GM15510 (cell line): ENCODE data around the gene RGL3.
A peak's percentile ranks its signal among the peaks of the same experiment; 100 is the strongest.

Experiments used
- POLR2A ChIP-seq: IDR thresholded peaks from 3 replicates; pipeline ENCODE4 v1.6.1; 2011; ENCODE audit warnings: borderline replicate concordance; ENCODE audit not compliant: insufficient read length; ENCODE audit errors: extremely low read depth

The RGL3 gene

DNA sequence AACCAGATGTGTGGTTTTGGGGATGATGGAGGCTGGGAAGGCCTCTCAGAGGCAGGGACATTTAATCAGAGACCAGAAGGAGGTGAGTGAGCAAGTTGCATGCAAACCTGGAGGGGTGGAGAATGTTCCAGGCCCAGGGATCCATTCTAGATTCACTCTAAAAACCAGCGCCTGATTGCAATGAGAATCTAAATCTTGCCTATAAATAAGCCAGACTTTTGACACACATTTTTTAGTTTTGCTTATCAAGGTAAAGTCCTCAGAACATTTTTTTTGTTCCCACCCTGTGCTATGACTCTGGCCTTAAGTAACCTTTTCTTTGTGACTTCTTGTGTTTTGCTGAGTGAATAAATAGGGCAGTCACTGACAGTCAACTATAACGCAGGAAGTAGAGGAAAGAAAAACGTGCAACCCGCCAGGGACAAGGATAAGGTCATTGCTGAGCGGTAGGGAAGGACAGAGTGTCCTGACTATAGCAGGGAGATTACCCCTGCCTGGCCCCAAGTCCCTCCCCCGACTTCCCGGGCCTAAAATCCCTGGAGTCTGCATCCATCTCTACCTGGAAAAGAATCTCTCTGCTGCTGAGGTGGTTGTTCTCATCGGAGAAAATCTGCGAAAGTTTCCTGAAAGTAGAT lies 14.4 kb downstream of the RGL3 start:
- TF ChIP-seq POLR2A, result no peak

DNA sequence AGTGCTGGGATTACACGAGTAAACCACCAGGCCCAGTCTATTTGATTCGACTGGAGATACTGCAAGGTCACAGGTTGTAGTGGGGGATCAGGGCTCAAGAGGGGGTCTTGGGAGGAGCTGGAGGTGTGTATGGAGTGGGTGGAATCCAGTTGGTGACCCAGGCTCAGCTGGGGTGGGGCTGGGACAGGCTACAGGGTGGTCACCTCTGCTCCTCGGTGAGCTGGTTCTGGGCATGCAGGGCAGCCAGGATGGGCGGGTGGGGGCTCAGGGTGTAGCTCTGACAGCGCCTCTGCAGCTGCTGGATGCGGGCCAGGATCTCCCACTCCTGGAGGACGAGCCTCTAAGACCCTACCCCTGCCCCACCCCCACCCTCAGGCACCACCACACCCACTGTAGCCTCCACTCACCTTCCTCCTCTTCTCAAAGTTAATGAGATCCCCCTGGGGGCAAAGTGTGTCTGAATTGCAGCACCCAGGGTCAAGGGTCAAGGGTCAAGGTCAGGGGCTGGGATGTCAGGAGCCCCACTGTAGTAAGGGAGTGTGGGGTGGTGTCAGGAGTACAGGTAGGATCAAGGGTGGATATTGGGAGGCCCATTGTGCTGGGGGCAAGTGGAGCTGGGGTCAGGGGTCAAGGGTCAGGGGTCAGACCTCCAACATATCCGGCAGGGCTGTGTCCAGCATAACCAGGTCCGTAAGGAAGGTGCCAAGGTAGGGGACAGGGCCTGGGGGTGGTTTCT lies 17.1 kb downstream of the RGL3 start:
- no peak for TF ChIP-seq POLR2A

DNA sequence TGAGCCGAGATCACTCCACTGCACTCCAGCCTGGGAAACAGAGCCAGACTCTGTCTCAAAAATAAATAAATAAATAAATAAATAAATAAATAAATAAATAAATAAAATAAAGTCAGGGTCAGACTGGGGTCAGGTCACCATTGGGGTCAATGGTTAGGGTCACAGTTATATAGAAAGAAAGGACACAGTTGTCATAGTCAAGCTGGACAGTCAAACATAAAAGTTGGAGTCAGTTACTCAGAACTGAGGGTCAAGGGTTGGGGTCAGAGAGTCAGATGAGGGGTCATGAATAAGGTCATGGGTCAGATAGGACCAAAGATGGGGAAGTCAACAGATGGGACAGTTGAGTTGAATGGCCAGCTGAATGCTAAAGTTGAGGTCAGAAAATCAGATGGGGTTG lies 18.3 kb downstream of the RGL3 start:
- no peak for TF ChIP-seq POLR2A

DNA sequence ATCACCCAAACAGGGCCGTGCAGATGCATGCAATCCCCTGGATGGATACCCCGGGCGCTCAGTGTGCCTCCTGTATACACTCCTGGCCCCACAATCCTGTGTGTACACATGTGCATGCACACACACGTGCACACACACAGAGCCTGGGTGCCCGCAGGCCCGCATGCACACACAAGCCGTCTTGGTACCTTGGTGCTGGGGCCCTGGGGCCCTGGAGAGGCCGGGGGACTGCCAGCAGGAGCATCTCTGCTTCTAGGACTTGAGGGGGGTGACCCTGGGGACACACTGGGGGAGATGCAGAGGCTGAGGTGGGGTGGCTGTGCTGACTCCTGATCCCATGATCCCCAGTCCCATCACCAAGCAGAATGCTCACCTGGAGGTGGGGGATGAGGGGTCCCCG lies 19.4 kb downstream of the RGL3 start:
- no peak for TF ChIP-seq POLR2A

DNA sequence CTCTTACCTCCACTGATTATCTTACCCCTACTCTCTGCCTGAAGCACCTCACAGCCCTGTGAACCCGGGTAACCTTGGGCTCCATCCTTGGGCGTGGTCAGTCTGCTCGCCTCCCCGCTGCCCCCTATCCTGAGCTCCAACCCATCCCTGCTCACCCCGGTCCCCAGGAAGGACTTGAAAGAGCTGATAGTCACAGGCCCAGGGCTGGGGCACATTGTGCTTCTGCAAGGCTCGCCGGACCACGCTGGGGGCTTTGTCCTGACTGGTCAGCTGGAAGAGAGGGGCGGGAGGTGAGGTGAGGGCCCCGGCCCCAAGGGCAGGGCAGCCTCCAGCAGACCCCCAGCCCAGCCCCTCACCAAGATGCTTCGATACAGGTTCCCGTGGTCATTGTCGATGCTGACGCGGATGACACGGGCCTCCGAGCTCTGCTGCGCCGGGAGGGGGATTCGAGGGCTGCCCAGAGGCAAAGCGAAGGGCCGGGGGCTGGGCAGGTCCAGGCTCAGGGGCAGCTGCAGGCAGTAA lies 22.0 kb downstream of the RGL3 start:
- TF ChIP-seq POLR2A, result no peak

DNA sequence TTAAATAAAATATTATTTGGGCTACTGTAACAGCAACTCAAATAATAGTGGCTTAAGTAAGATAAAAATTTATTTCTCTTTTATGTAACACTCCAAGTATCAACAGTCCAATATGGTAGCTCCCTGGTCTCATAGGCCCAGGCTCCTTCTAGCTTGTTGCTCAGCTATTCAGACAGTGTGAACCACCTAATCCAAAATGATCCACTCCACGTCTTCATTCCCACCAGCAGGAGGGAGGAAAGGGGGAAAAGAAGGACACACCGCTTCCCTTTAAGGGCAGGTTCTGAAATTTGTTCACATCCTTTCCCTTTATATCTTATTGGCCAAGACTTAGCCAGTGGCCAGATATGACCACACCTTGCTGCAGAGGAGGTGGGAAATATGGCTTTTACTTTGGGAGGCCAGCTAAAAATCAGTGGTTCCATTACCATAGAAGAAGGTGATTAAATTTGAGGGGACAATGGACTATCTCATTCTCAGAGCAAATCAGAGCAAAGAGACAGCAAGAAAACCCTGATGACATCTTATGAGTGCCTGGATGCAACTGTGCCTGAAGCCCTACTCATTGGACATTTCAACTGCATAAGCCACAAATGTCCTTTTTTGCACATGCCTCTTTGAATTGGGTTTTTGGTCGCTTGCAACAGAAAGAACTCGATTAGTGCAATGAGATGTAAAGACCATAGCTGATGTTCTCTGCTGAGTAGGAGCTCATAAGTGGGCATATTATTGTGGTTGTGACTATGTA lies 28.0 kb downstream of the RGL3 start:
- TF ChIP-seq POLR2A, result no peak

DNA sequence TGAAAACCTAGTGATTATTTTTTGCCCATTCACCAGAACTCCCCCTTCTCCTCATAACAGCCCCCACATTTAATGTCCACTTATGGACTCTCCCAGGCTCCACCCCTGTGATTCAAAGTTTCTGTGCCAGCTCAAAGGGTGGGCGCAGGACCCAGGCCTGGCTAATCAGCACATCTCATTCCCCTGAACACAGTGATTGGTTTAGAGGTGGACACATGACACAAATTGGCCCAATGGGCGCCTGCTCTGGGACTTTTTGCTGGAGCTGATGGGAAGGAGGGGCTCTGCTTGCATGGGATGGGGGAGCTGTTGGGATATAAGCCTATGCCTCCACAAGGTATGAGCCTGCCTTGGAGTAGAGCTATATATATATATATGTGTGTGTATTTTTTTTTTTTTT lies 28.8 kb downstream of the RGL3 start:
- no peak for TF ChIP-seq POLR2A

DNA sequence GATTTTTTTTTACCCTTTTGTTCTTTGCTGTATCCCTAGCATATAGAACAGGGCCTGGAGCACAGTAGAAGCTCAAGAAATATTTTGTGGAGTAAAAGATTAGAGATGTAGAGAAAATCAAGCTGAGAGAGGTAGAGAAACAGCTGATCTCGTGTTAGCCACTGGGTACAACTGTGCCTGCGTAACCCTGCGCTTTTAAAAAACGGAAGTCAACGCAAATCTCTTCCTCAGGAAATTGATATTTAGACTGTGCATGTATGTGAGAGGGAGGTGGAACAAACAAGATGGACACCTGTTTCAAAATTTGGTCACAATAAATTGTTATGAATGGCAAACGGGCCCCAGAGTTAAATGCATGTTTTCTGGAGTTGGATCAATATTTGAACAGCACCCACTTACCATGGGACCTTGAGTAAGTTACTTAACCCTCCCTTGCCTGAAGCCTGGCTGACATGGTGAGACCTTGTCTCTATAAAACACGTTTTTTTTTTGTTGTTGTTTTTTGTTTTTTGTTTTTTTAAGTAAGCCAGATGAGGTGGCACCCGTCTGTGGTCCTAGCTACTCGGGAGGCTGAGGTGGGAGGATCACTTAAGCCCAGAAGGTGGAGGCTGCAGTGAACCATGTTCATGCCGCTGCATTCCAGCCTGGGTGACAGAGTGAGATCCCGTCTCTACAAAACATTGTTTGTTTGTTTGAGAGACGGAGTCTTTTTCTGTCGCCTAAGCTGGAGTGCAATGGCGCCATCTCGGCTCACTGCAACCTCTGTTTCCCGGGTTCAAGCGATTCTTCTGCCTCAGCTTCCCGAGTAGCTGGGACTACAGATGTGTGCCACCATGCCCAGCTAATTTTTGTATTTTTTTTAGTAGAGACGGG lies 31.7 kb downstream of the RGL3 start:
- no peak for TF ChIP-seq POLR2A

DNA sequence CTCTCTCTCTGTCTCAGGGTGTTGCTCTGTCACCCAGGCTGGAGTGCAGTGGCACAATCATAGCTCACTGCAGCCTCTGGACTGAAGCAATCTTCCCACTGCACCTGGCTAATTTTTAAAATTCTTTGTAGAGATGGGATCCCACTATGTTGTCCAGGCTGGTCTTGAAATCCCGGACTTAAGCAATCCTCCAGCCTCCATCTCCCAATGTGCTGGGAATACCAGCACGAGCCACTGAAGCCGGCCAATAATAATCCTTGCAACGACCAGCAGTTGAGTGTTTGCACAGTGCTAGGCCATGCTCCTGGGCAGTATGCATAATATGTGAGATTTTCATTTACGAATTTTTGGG lies 34.4 kb downstream of the RGL3 start:
- no peak for TF ChIP-seq POLR2A

DNA sequence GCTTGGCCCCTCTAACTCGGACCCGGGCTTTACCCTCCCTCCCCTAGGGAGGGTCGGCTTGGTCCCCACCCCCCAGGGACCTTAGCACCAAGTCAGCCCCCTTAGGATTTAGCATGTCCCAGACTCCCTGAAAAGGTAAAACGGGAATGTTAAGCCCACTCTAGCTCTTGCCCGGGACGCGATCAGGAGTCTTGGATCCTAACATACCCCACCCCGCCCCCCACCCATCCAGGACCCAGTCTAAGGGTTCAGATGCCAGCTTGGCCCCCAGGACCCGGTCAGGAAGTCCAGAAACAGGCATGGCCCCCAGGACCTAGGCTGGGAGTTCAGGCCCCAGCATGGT lies 35.4 kb downstream of the RGL3 start:
- TF ChIP-seq POLR2A, result no peak

DNA sequence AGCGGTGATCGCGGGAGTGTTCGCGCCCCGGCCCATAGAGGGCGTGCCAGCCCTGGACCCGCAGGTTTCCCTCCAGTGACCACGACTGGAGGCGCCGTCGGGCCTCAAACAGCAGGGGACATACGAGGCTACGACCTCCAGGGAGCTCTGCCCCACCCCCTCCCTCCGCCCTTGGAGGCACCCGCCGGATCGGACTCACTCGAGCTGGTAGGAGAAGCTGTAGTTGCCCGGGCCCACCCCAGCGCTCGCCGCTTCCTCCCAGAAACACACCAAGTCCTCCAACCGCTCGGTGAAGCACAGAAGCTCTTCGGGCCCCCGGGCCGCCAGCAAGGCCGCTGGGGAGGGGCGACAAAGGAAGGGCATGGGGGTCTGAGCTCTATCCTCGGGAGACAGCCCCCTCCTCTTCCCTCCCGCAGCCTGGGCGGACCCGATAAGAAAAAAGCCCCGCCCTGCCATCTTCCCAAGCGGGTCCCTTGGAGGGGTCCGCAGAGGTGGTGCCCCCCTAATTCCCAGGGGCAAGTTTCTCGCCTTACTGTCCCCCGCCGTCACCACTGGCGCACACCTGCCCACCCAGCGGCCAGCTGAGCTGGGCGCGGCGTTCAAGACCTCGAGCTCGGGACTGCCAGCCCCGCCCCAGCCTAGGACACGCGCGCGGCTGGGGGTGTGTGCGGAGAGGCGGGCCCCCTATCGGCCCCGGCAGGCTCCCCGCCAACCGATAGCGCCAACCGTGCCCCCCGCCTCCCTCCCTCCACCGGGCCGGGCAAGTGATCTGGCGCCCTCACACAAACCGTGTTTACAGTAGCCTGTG lies 36.0 kb downstream of the RGL3 start:
- TF ChIP-seq POLR2A, result no peak

DNA sequence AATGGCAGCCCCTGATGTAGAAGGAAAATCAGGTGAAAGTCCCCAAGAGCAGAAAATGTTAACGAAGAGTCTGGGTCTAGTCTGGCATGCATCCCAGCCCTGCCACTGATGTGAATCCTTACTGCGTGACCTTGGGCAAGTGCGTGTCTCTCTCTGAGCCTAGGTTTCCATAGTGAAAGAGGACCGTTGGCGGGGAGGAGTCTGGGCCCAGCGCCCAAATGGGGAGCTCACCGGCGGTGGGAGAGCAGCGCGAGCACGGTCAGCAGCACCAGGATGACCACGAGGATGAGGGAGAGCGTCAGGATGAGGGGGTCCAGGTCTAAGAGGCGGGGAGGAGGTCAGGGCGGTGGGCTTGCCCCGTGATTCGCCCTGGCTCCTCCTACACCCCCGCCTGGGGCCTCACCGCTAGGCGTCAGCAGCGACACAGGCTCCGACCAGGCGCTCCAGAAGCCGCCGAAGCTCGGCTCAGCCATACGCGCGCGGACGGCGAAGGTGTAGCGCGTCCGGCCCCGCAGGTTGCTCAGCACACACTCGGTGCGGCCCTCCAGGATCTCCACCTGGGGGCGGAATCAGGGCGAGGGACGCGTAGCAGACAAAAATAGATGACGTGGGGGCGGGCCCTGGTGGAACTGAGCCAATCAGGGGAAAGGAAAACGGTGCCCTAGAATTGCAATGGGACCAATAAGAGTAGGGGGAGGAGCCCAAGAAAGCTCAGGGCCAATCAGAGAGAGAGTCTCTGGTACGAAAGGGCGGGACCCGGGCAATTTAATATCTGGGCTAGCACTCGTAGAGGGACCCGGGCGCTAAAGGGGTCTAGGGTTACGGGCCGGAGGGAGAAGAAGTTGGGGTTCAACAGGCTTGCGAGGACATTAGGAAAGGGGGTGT lies 38.2 kb downstream of the RGL3 start:
- peak; percentile 92 for TF ChIP-seq POLR2A

DNA sequence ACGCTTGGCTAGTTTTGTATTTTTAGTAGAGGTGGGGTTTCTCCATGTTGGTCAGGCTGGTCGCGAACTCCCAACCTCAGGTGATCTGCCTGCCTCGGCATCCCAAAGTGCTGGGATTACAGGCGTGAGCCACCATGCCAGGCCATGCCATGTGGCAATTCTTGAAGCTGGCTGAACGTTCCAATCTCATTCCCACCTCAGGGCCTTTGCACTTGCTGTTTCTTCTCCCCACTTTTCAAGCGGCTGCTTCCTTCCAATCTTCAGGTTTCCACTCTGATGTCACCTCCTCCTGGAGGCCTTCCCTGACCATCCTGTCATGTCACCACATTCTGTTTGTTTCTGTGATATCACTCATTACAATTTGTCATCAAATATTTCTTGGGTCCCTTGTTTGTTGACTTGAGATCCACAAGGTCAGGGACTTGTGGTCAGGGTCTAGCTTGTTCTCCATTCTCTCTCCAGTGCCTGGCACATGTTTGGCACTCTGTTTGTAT lies 39.2 kb downstream of the RGL3 start:
- TF ChIP-seq POLR2A, result no peak
